HT1080 (cell line): ENCODE data around the gene SLC16A6. TPM values are rescaled to one million over a fixed set of nuclear protein-coding genes. Genes with fewer than 3 reads are reported as not detected.
"Not testable (repeated sequence)": the region's sequence is repeated elsewhere in the genome, so short reads cannot be mapped to it uniquely, and the experiment has no call there.

Source experiments
- DNase-seq: peaks from one replicate; pipeline ENCODE4 v3.0.0-alpha.2; 2015; ENCODE audit warnings: low read depth
- total RNA-seq: library from RNA; depleted of rRNA; stranded (reverse); fragments of >200 nt; shearing (Covaris generic); gene quantifications from 2 replicates; pipeline ENCODE4 v1.2.3, GENCODE V29; 2014

Gene SLC16A6
- total RNA-seq, 1 experiment from 2014 or later, result 0.16 TPM

DNA sequence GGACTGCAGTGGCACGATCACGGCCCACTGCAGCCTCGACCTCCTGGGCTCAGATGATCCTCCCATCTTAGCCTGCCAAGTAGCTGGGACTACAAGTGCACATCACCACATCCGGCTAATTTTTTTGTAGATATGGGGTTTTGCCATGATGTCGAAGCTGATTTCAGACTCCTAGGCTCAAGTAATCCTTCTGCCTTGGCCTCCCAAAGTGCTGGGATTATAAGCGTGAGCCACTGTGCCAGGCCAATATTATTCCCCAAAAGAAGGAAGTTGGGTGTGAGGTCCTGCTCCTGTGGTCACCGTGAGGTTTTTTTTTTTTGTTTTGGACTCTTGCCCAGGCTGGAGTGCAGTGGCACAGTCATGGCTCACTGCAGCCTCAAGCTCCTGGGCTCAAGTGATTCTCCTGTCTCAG lies 41.6 kb downstream of the SLC16A6 start:
- DNase-seq, result peak; percentile 47

DNA sequence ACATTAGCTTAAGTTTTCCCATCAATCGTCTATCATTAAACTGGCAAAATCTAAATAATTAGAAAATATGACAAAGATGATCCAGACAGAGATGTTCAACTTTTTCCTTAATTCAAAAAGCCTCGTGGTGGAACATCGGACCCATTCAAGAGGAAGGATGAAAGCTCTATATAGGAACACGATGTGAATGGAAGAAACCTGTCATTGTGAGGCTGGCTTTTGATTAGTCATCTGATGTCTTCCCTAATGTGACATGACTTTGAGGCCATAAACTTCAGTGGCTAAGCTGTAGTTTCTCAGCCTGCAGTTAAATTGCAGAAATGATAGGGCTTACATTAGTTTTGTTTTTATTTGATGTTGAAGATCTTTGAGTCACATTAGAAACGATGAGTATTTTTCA lies 42.0 kb downstream of the SLC16A6 start:
- DNase-seq, result no peak

DNA sequence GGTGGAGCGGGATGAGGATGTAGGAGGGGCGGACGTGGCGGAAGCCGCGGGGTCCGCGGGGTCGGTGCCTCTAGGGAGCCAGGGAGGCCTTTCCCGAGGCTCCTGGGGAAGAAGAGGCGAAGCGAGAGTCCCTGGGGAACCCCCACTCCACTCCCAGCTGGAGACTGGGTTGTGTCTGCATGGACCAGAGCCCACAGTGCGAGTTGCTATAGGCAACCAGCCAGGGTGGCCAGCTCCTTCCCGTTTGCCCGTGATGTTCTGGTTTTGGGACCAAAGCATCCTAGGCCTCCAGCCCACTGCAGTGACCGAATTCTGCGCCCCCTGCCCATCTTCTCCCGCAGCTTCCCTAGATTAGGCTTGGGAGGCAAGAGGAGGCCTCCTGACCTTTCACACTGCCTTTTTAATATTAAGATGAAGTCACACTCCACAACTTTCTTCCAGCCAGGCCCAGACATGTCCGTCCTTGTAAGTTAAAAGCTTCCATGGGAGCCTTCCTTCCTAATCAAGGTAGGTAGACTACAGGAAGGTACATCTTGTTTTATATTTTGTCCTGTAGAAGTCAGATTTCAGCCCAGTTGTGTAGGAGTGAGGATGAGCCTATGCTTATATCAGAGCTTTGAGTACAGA lies 42.6 kb downstream of the SLC16A6 start:
- DNase-seq, result no peak

GRCh38 chr17:68247445-68248198 lies 43.3 kb downstream of the SLC16A6 start, which contains the start of gene AMZ2:
Gene AMZ2 (plus strand): TSS chr17:68248043. CDS start chr17:68250188, 2,145 bp downstream.
- DNase-seq, result peak; percentile 88

GRCh38 chr17:68246271-68247028 lies 44.5 kb downstream of the SLC16A6 start:
- no peak for DNase-seq

DNA sequence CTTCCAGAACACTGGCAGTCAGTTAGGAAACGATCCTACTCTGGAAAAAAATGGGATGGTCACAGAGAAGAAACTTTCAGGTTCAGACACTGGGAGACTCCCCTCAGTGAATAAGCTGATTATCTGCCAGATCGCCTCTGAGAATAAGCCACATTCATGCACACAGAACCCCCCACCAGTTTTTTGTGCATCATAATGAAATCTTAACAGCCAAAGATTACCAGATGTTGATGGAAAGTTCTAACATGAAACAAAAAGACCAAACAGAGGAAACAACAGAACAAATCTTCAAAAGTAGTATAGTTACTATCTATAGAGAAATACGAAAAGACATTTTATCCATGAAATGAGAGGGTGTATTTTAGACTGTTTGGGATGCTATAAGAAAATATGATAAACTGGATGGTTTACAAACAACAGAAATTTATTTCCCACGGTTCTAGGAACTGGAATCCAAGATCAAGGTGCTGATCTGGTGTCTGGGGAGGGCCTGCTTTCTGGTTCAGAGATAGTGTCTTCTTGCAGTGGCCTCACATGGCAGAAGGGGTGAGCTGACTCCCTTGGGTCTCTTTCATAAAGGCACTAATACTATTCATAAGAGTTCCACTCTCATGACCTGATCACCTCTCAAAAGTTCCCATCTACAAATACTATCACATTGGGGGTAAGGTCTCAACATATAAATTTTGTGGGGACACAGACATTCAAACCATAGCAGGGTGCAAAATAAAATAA lies 51.1 kb downstream of the SLC16A6 start:
- no peak for DNase-seq

GRCh38 chr17:68238871-68239253 lies 52.1 kb downstream of the SLC16A6 start:
- no peak for DNase-seq

DNA sequence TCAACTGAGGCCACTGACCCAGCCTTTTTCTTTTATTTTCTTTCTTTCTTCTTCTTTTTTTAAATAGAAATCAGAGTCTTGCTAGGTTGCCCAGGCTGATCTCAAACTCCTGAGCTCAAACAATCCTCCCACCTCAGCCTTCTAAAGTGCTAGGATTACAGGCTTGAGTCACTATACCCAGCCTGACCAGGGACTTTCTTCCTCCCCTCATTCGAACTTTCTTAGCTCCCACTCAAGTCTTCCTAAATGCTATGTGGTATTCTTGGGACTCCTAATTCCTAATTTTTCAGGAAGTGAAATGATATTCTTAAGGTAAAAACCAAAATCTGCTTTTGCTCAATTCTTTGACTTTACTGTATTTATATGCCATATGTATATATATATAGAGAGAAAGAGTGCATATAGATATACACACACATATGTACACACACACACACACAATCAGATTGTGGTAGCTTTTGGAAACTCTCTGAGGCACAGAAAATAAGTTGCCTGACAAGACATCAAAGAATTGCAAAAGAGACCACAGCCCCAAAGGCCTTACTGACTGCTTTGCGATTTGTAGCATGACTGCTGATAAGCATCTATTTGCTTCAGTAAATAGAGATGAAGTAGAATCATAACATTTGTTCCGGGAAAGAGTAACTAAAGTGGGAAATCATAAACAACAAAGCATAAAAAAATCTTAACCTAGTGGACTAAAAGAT lies 52.6 kb downstream of the SLC16A6 start:
- DNase-seq, result no peak

DNA sequence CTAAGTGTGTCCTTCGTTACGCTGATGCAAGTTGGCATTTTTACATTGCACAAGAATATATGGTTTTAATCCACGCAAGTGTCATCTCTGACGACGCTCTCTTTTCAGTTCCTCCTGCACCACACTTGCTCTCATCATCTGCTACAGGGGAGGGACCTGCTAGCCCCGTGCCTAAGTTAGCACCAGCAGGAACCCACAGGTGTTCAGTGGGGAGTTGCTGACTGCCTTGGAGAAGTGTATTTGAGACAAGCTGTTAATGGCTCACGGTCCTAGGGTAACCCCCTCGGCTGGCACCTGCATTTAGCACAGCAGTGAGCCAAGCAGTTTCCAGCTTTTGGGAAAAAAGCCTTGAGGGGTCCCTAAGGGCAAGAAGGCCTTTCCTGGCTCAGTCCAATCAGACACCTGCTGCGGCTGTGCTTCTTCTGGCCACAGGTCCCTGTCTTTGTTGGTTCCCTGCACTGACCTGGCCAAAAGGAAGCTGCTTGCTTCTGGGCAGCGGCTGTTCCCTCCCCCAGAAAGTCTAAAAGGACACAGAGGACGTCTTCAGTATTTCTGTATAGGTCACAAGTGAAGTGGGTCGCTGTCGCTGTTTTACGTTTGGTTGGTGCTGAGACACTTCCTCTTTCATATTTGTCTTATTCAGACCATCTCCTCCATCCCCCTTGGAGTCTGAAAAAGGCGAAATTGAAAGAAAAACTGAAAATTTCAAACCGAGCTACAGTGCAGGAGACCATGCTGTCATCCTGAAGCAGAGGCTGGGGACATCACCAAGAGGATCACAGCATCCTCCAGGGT lies 53.4 kb downstream of the SLC16A6 start:
- not testable (repeated sequence) for DNase-seq

DNA sequence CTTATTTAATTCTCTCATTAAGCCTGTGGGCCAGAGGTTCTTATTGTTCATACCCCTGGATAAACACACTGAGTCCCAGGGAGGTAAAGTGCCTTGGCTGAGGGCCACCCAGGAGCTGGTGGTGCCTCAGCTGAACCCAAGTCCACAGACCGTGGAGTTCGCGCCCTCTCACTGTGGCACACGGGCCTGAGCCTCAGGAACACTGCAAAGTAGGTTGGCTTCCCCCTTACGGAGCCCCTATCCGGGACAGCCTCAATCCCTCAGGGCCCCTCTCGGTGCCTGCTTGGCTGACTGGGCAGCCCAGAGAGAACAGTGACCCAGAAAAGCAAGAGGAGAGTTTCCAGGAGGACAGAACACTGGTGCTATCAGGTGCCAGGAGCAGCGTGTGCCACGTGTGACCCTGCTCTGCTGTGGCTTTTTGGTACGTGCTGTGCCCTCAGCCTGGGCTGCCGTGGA lies 55.6 kb downstream of the SLC16A6 start:
- DNase-seq, result not testable (repeated sequence)

DNA sequence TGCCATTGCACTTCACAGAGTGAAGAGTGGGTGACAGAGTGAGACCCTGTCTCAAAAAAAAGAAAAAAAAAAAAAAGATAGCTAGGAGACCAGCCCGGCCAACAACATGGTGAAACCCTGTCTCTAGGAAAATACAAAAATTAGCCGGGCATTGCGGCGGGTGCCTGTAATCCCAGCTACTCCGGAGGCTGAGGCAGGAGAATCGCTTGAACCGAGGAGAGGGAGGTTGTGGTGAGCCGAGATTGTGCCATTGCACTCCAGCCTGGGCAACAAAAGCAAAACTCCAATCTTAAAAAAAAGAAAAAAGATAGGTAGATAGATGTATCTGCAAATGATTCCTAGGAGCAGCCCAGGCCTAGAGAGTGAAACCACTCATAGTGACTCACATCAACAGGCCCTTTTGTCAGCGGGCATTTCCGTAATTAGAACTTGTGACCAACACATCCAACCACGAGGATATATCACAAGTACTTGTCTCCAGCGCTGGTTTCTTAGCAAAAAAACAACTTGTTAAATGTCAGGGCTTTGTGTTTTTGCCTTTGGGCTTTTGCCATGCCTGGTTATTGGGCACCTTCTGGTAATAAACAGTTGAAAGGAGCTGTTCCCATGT lies 56.1 kb downstream of the SLC16A6 start:
- DNase-seq, result peak; percentile 93

DNA sequence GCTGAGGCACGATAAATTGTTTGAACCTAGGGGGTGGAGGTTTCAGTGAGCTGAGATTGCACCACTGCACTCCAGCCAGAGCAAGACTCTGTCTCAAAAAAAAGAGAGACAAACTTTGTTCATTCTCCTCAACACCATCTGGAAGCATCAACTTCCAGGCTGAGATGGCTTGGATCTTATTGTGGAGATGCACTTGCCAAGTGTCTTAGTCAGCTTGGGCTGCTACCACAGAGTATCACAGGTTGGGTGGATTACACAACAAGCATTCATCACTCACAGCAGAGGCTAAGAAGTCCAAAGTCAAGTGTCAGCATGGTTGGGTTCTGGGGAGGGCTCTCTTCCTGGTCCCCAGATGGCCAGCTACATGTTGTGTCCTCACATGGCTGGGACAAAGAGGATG lies 58.2 kb downstream of the SLC16A6 start:
- DNase-seq, result peak; percentile 72

DNA sequence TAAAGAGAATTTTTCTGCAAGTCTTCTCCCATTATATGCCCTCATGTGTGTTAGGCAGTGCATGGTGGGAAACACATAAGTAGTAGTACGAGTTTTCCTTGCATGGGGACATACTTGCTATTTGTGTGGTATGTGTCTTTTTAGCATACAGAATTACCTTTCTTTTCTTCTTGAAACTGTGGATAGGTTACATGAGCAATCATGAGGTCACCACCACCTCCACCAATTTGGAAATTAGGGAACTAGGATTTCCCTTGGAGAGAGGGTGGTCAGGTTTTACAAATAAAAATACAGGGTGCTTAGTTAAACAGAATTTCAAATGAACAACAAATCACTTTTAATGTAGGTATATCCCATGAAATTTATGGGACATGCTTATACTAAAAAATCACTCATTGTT lies 59.4 kb downstream of the SLC16A6 start:
- DNase-seq, result no peak

DNA sequence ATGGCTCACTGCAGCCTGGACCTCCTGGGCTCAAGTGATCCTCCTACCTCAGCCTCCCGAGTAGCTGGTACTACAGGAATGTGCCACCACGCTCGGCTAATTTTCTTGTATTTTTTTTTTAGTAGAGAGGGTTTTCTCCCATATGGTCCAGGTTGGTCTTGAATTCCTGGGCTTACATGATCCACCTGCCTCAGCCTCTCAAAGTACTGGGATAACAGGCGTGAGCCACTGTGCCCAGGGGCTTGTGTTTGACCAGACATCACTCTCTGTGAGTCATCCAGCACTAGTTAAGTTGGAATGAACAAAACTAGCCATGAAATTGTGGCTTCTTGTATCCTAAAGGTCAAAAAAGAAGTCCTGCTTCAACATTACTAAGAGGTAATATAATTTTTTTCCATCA lies 59.8 kb downstream of the SLC16A6 start:
- not testable (repeated sequence) for DNase-seq

- no peak for DNase-seq
These were observed 61.3 kb downstream of the SLC16A6 start for GRCh38 chr17:68229619-68230018.

DNA sequence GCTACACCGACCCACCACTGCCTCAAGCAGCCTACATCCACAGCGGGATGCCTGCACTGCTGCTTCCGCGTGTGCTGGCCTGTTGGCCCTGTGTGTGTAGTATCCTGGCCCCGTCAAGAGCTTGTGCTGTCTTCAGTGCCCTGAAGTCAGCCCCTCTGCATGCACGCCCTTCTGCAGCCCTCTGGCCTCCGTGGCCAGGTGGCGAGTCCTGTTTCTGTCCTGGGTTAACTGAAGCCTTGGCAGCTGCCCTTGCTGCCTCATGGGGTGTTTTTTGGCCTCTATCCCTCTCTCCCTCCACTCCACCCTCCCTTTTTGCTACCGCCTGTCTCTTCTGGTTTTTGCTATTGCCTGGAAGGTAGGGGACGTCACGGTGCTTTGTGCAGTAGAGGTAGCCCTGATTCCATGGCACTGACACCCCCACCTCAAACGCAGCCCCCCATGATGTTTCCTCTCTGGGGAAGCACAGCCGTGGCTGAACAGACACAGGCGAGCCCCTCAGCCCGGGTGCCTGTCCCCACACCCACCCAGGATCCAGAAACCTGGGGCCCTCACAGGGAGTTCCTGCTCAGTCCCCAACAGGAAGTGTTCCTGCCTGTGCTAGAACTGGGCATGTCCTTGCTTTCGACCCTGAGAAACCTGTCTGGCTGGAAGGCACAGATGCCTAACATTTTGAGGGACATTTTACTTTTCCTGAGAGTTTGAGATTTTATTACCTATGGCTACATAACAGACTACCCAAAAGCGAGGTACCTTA lies 61.9 kb downstream of the SLC16A6 start:
- DNase-seq, result no peak

DNA sequence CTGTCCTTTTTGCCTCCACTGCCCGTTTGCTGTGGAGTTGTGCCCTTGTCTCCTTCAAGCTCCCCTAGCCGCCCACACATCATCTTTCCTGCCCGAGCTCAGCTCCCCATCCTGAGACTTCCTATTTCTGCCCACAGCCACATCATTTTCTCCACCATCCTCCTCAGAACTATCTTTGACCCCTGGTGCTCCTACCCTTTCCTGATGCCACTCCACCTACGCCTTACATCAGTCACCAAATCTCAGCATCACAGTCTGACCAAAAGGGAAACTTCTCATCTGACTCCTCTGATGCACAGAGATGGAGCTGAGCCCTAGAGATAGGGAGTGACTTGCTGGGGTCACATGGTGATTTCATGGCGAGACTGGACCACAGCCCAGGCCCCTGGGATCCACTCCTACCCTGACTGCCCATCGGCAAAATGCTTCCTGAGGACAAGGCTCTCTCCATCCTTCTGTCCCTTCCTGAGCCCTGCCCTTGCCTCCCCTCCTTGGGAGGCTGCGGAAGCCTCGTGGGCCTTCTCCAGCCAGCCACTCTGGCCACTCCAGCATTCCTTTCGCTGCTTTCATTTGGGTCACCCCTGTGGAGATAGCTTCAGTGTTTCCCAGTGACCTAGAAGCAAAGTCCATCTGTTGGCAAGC lies 62.8 kb downstream of the SLC16A6 start:
- not testable (repeated sequence) for DNase-seq

GRCh38 chr17:68225055-68225454 lies 65.9 kb downstream of the SLC16A6 start:
- not testable (repeated sequence) for DNase-seq
